A673 (cell line): Measurements from ENCODE around the gene SPATA24. TPM values are rescaled to one million over a fixed set of nuclear protein-coding genes. Genes with fewer than 3 reads are reported as not detected.

ENCODE experiments used
- BruUV-seq: library from RNA; stranded (reverse); fragments of 400-500 nt; replicated peaks from 2 replicates; lab custom pipeline; 2021; lab: Mats Ljungman, UMichigan
- CTCF ChIA-PET: fragments of 300-600 bp; sonication (Branson Sonifier 250); formaldehyde crosslinking; loops from one replicate; lab custom pipeline; 2022; ENCODE audit warnings: antibody characterized with exemption; lab: Charles Lee
- POLR2A ChIA-PET: fragments of 300-600 bp; sonication (Branson Sonifier 250); formaldehyde crosslinking; loops from one replicate; lab custom pipeline; 2022; ENCODE audit warnings: antibody characterized with exemption; ENCODE audit not compliant: low non-redundant PET; lab: Charles Lee
- DNase-seq: peaks from one replicate; pipeline ENCODE4 v3.0.0-alpha.2; 2015; ENCODE audit warnings: low spot score
- H3K27ac ChIP-seq: fragments of 200-600 bp; sonication (generic); 2 replicates; pipeline ENCODE4 v1.5.1; 2016; ENCODE audit warnings: mixed run types, low read depth, mild to moderate bottlenecking, mixed read lengths, antibody characterized with exemption, low read length; ENCODE audit not compliant: poor library complexity, severe bottlenecking
- H3K27me3 ChIP-seq: fragments of 200-600 bp; sonication (generic); replicated peaks from 2 replicates; pipeline ENCODE4 v1.6.1; 2017; ENCODE audit warnings: mixed run types, low read depth, mild to moderate bottlenecking, mixed read lengths, antibody characterized with exemption, low read length; ENCODE audit not compliant: insufficient read depth, poor library complexity
- H3K36me3 ChIP-seq: fragments of 200-600 bp; sonication (generic); 2 replicates; pipeline ENCODE4 v1.6.1; 2016; ENCODE audit warnings: mixed run types, mild to moderate bottlenecking, mixed read lengths, antibody characterized with exemption, low read length; ENCODE audit not compliant: insufficient read depth, poor library complexity, severe bottlenecking
- H3K4me1 ChIP-seq: fragments of 200-600 bp; sonication (generic); 2 replicates; pipeline ENCODE4 v1.6.1; 2017; ENCODE audit warnings: mixed run types, mild to moderate bottlenecking, mixed read lengths, antibody characterized with exemption, low read length; ENCODE audit not compliant: insufficient read depth, poor library complexity, severe bottlenecking
- H3K4me3 ChIP-seq: fragments of 200-600 bp; sonication (generic); 2 replicates; pipeline ENCODE4 v1.5.1; 2016; ENCODE audit warnings: low read depth, mixed run types, mild to moderate bottlenecking, mixed read lengths, low read length; ENCODE audit not compliant: poor library complexity, severe bottlenecking
- H3K9me3 ChIP-seq: fragments of 200-600 bp; sonication (generic); 2 replicates; pipeline ENCODE4 v1.6.1; 2016; ENCODE audit warnings: mixed run types, low read depth, mild to moderate bottlenecking, mixed read lengths, antibody characterized with exemption, low read length; ENCODE audit not compliant: poor library complexity, severe bottlenecking
- EZH2 ChIP-seq: fragments of 200-600 bp; sonication (generic); IDR thresholded peaks from 2 replicates; pipeline ENCODE4 v1.6.1; 2017; ENCODE audit warnings: borderline replicate concordance, low read depth, mild to moderate bottlenecking, mixed read lengths, antibody characterized with exemption, low read length; ENCODE audit not compliant: poor library complexity, severe bottlenecking
- intact Hi-C: fragments of 100-400 bp; cut with micrococcal nuclease; formaldehyde crosslinking; loops from one replicate; pipeline ENCODE4 v1.10.0; 2022; ENCODE audit not compliant: unreplicated experiment
- total RNA-seq: library from RNA; stranded (reverse); gene quantifications from 2 replicates; pipeline ENCODE4 v1.2.3, GENCODE V29; 2021
- TF ChIP-seq, protein P1 (sequence below): fragments of 300-800, 200-600 bp; sonication (generic); conservative IDR thresholded peaks from 2 replicates; pipeline ENCODE4 v1.5.1; 2017; ENCODE audit warnings: low read depth, mild to moderate bottlenecking, antibody characterized with exemption, low read length, moderate library complexity, mixed read lengths

The SPATA24 gene
- total RNA-seq, 1 experiment from 2014 or later: 4.2 TPM

DNA sequence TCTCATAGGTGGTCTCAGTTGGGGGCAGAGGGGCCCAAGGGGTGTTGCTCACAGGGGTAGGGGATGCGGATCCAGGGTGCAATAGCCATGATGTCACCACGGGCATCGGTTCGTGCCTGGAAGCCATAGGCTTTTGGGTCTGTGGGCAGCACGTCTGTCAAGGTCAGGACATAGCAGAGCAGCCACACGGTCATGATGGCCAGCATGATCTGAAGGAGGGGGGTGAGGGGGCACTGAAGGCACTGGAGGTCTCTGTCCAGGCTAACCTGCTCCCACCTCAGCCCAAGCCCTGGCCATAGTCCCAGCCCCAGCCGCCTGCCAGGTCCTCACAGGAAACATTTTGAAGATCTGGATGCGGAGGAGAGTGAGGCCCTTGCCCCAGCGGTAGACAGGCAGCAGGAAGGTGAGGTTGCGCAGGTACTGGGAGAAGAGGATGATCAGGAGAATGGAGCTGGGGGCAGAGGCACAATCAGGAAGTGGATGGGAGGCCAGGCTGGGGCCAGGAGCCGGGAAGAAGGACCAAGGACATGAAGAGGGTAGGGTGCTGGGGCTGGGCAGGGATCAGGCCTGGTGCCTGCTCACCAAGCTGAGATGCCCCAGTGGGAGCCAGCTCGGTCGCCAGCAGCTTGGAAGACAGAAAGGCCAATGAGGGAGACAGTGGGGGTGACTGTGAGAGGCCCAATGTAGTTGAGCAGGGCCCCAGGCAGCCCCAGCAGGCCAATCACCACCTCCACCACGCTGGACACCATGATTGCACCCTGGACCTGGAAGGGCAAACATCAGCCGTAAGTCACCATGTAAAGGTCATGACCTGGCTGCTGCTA lies 24.1 kb downstream of the SPATA24 start:
- Histone ChIP-seq H3K4me3 (no peak overlapping the region), H3K27me3 (no peaks in the 10 kb centered on the region), H3K9me3 (no peaks in the 10 kb centered on the region), H3K36me3 (no peaks in the 10 kb centered on the region), H3K4me1 (no peaks in the 10 kb centered on the region), H3K27ac (no peak overlapping the region)
- ChIA-PET POLR2A (no interaction called here), CTCF (no interaction called here)
- no peak for DNase-seq
- TF ChIP-seq, protein P1, sequence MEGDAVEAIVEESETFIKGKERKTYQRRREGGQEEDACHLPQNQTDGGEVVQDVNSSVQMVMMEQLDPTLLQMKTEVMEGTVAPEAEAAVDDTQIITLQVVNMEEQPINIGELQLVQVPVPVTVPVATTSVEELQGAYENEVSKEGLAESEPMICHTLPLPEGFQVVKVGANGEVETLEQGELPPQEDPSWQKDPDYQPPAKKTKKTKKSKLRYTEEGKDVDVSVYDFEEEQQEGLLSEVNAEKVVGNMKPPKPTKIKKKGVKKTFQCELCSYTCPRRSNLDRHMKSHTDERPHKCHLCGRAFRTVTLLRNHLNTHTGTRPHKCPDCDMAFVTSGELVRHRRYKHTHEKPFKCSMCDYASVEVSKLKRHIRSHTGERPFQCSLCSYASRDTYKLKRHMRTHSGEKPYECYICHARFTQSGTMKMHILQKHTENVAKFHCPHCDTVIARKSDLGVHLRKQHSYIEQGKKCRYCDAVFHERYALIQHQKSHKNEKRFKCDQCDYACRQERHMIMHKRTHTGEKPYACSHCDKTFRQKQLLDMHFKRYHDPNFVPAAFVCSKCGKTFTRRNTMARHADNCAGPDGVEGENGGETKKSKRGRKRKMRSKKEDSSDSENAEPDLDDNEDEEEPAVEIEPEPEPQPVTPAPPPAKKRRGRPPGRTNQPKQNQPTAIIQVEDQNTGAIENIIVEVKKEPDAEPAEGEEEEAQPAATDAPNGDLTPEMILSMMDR: no peak
- TF ChIP-seq EZH2: no peak
- intact Hi-C loops: no loop called here
- BruUV-seq: no TSS peak

DNA sequence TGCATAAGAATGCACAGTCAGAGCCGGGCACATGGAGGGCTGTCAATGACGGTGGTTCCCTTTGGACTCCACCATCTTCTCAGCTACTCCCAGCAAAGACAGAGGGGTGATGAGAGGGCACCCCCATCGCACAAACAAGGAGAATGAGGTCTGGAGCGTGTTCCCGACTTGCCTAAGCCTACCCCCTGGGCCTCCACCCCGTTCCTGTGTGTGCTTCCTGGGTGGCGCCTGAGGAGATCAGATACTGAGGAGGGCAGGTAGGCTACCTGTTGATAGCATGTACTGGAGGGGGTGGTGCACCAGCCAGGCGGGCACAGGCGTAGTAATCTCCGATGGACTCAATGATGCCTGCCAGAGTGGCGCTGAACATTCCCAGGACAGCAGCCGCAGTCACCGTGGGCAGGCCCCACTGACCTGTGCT lies 24.9 kb downstream of the SPATA24 start:
- Histone ChIP-seq H3K36me3 (no peaks in the 10 kb centered on the region), H3K9me3 (no peaks in the 10 kb centered on the region), H3K4me1 (no peaks in the 10 kb centered on the region), H3K4me3 (no peak overlapping the region), H3K27me3 (no peaks in the 10 kb centered on the region), H3K27ac (no peak overlapping the region)
- ChIA-PET POLR2A (no interaction called here), CTCF (interaction anchor here (0.5 kb wide), 1 partner anchor 52 kb away, joined by 4 read pairs; no protein-coding TSS in a partner anchor)
- no peak for TF ChIP-seq EZH2
- TF ChIP-seq, protein P1: no peak
- intact Hi-C loops: no loop called here
- no peak for DNase-seq
- BruUV-seq: no TSS peak

DNA sequence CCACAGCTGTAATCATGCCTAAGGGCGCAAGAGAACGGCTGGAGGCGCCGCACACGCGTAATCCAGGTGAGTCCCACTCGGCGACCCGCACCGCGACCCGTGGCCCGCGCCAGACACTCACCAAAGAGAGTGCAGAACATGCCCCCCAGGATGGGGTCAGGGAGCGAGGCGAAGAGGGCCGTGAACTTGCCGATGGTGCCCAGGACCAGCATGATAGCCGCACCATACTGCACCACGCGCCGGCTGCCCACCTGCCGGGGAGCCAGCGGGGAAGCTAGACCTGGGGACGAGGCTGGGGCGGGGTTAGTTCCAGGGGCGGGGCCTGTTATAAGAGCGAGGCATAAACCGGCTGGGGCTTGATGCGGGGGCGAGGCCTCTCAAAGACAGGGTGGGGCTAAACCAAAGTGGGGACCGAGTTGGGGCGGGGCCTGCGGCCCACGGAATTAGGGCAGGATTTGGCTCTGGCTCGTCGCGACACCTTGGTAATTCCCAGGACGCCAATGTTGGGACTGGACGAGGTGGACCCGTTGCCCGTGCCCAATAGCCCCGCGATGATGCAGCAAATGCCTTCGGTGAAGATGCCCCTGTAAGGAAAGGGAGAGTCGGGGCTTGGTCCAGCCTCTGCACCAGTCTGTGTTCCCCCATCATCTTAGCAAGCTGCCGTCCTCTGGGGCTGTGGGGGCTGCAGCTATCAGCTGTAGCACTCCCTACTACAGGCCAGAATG lies 25.6 kb downstream of the SPATA24 start:
- H3K27me3 ChIP-seq: no peaks in the 10 kb centered on the region
- no peaks in the 10 kb centered on the region for H3K4me1 ChIP-seq
- H3K36me3 ChIP-seq: no peaks in the 10 kb centered on the region
- H3K9me3 ChIP-seq: no peaks in the 10 kb centered on the region
- no peak for DNase-seq
- CTCF ChIA-PET: interaction anchor here (0.5 kb wide), 1 partner anchor 51 kb away, joined by 4 read pairs; no protein-coding TSS in a partner anchor
- no peak overlapping the region for H3K27ac ChIP-seq
- no peak for TF ChIP-seq EZH2
- TF ChIP-seq, protein P1: no peak
- no peak overlapping the region for H3K4me3 ChIP-seq
- no TSS peak for BruUV-seq
- intact Hi-C loops: no loop called here
- POLR2A ChIA-PET: no interaction called here
